ENCODE data around the gene CNIH3.

The CNIH3 gene

DNA sequence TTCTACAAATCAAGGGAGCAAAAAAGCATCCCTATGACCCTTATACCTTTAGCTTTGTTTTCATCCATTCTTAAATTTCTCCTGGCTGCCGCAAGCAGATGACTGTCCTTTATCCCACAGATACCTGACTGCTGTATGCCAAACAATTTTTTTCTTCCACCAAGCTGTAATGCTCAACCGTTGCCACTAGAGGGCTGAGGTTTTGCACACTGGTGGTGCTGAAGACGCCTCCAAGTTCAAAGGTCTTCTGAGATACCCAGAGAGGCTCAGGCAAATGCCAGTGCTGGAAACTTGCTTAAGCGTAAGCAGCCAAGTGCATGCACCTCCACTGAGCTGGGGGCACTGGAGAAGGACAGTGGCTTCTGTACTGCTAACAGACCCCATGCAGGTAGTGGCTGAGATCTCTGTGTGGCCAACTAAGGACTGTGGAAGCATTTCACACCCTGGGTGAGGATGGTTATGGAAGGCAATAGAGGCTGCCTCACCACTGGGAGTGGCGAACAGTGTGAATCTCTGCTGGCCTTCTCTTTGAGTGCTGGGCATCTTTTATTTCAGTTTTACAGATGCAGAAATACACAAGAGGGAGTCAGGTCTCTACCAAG, 28.5 kb downstream of the CNIH3 start:
- Histone ChIP-seq H3K4me1 (ENCODE audit: control insufficient read depth in 1 of 2, insufficient read depth in 1 of 2, low read depth in 1 of 2, low read length in 1 of 2) (no peaks in the 10 kb centered on the region), H3K27ac (no peak overlapping the region), H3K4me3 (ENCODE audit: low read depth in 1 of 2, low read length in 1 of 2) (no peak overlapping the region), H3K9me3 (no peaks in the 10 kb centered on the region), H3K36me3 (no peaks in the 10 kb centered on the region), H3K27me3 (peaks cover 11% of the 10 kb centered on the region)
- TF ChIP-seq, protein P1, sequence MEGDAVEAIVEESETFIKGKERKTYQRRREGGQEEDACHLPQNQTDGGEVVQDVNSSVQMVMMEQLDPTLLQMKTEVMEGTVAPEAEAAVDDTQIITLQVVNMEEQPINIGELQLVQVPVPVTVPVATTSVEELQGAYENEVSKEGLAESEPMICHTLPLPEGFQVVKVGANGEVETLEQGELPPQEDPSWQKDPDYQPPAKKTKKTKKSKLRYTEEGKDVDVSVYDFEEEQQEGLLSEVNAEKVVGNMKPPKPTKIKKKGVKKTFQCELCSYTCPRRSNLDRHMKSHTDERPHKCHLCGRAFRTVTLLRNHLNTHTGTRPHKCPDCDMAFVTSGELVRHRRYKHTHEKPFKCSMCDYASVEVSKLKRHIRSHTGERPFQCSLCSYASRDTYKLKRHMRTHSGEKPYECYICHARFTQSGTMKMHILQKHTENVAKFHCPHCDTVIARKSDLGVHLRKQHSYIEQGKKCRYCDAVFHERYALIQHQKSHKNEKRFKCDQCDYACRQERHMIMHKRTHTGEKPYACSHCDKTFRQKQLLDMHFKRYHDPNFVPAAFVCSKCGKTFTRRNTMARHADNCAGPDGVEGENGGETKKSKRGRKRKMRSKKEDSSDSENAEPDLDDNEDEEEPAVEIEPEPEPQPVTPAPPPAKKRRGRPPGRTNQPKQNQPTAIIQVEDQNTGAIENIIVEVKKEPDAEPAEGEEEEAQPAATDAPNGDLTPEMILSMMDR (IDR thresholded peaks at IDR 0.05): peak; percentile 59

DNA sequence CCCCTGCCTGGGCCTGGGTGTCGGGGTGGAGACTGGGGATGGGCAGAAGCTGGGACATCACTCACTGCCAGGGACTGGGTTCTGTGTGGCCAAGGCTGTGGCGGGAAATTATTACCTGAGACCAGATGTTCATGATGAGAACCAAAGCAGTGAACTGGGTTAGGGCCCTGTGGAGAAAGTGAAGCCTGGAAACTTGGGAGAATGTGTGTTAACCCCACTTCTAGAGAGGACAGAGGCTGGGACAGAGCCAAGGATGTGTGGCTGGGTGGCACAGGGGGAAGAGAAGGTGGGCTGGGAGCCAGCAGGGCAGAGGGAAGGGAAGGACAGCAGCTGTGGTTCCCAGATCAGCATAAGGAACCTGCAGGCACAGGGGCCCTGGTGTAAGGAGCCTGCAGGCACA, 31.3 kb downstream of the CNIH3 start:
- Histone ChIP-seq H3K4me3 (ENCODE audit: low read depth in 1 of 2, low read length in 1 of 2) (no peak overlapping the region), H3K36me3 (no peaks in the 10 kb centered on the region), H3K4me1 (ENCODE audit: control insufficient read depth in 1 of 2, insufficient read depth in 1 of 2, low read depth in 1 of 2, low read length in 1 of 2) (no peaks in the 10 kb centered on the region), H3K27me3 (no peaks in the 10 kb centered on the region), H3K9me3 (no peaks in the 10 kb centered on the region), H3K27ac (no peak overlapping the region)
- TF ChIP-seq, protein P1 (IDR thresholded peaks at IDR 0.05): no peak

DNA sequence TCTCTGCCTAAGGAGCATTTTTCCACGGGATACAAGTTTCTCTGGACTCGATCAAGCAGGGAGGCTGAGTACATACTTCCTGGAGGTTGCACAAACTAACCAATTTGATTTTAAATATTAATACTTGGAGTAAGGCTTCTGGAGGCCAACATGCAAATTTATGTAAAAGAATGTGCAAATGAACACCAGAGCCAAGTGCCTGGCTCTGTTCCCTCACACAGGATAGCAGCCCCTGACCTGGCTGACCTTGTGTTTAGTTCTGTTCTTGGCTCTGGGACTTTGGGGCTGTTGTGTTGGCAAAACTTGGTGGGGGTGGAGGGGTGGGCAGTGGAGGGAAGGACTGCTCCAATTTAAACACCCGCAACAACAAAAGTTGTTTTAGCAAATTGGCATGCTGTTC, 34.2 kb downstream of the CNIH3 start:
- Histone ChIP-seq H3K36me3 (no peaks in the 10 kb centered on the region), H3K27me3 (no peaks in the 10 kb centered on the region), H3K4me1 (ENCODE audit: control insufficient read depth in 1 of 2, insufficient read depth in 1 of 2, low read depth in 1 of 2, low read length in 1 of 2) (no peaks in the 10 kb centered on the region), H3K27ac (no peak overlapping the region), H3K9me3 (no peaks in the 10 kb centered on the region), H3K4me3 (ENCODE audit: low read depth in 1 of 2, low read length in 1 of 2) (no peak overlapping the region)
- TF ChIP-seq, protein P1 (IDR thresholded peaks at IDR 0.05): no peak

DNA sequence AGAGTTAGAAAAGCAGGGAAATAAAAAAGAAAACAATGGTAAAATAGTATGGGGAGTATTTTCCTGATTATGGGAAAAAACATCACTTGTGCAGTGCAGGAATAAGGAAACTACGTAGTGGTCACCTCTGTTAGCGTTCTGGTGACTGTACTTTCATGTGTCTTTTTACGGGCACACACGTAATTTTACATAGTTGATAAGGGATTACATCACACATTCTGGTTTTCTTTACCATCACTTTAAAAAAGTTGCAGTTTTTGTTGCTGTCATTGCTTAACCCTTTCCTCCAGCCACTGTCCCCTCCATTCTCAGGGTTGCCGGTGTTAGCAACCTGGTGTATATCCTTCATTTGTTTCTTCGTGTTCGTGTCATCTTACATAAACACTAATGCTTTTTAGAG, 35.1 kb downstream of the CNIH3 start:
- Histone ChIP-seq H3K27me3 (no peaks in the 10 kb centered on the region), H3K36me3 (no peaks in the 10 kb centered on the region), H3K9me3 (no peaks in the 10 kb centered on the region), H3K27ac (no peak overlapping the region), H3K4me1 (ENCODE audit: control insufficient read depth in 1 of 2, insufficient read depth in 1 of 2, low read depth in 1 of 2, low read length in 1 of 2) (no peaks in the 10 kb centered on the region), H3K4me3 (ENCODE audit: low read depth in 1 of 2, low read length in 1 of 2) (no peak overlapping the region)
- TF ChIP-seq, protein P1 (IDR thresholded peaks at IDR 0.05): no peak

DNA sequence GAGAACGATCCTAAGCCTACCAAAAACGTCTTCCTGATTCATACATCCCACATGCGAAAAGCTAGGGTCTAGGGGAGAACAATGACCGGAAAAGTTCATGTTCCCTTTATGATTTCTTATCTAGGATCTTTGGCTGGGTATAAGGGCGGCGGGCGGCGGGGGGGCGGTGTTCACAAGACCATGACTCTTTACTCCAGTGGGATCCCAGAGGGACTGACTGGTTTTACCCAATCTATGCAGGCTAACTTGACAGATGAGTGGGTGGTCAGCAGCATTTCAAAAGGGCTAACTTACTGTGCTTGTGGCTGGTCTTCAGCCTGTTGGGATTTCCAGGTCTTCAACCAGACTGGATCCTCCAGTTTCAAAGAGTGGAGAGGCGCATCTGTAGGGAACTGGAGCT, 40.3 kb downstream of the CNIH3 start:
- Histone ChIP-seq H3K27me3 (peaks cover 6% of the 10 kb centered on the region), H3K9me3 (no peaks in the 10 kb centered on the region), H3K4me1 (ENCODE audit: control insufficient read depth in 1 of 2, insufficient read depth in 1 of 2, low read depth in 1 of 2, low read length in 1 of 2) (no peaks in the 10 kb centered on the region), H3K27ac (no peak overlapping the region), H3K36me3 (no peaks in the 10 kb centered on the region), H3K4me3 (ENCODE audit: low read depth in 1 of 2, low read length in 1 of 2) (no peak overlapping the region)
- TF ChIP-seq, protein P1 (IDR thresholded peaks at IDR 0.05): no peak

DNA sequence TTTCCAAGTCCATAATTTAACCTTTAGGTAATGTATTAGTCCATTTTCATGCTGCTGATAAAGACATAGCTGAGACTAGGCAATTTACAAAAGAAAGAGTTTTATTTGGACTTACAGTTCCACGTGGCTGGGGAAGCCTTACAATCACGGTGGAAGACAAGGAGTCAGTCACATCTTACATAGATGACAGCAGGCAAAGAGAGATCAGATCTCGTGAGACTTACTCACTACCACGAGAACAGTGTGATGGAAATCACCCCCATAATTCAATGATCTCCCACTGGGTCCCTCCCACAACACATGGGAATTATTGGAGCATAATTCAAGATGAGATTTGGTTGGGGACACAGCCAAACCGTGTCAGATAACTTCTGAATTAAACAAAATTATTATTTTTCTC, 44.0 kb downstream of the CNIH3 start:
- H3K27me3 ChIP-seq: peaks cover 6% of the 10 kb centered on the region
- H3K9me3 ChIP-seq: no peaks in the 10 kb centered on the region
- no peaks in the 10 kb centered on the region for H3K36me3 ChIP-seq

More for the DNA sequence above, 44.0 kb downstream of the CNIH3 start:
- Histone ChIP-seq H3K4me1 (ENCODE audit: control insufficient read depth in 1 of 2, insufficient read depth in 1 of 2, low read depth in 1 of 2, low read length in 1 of 2) (no peaks in the 10 kb centered on the region), H3K27ac (no peak overlapping the region), H3K4me3 (ENCODE audit: low read depth in 1 of 2, low read length in 1 of 2) (no peak overlapping the region)
- TF ChIP-seq, protein P1 (IDR thresholded peaks at IDR 0.05): no peak

All from neutrophil (primary cell).